Sigmoid colon (tissue), 4 donors: ENCODE measurements around the gene PGAP3.

ENCODE experiments used
- EP300 ChIP-seq, 4 donors: sonication (generic); formaldehyde crosslinking; IDR thresholded peaks; one replicate each; pipeline ENCODE4 v1.6.1; 2017; ENCODE audit warnings: antibody characterized with exemption in 4 of 4
- POLR2AphosphoS5 ChIP-seq, 4 donors: sonication (generic); formaldehyde crosslinking; IDR thresholded peaks; one replicate each; pipeline ENCODE4 v1.6.1; 2017; ENCODE audit warnings: antibody characterized with exemption in 4 of 4
- TF ChIP-seq, protein P1 (sequence below), 4 experiments: fragments of 450-650 bp in 3 of 4; fragments of 200-600 bp in 1 of 4; IDR thresholded peaks; one replicate each; pipeline ENCODE4 v1.5.1; 2016 to 2019; ENCODE audit warnings: antibody characterized with exemption in 4 of 4, mild to moderate bottlenecking in 3 of 4, moderate library complexity in 2 of 4

GRCh38 chr17:39715375-39716072 lies 27.7 kb upstream of the PGAP3 start:
- TF ChIP-seq EP300 (IDR thresholded peaks at IDR 0.05) (no peak), POLR2AphosphoS5 (IDR thresholded peaks at IDR 0.05) (no peak)
- TF ChIP-seq, protein P1, sequence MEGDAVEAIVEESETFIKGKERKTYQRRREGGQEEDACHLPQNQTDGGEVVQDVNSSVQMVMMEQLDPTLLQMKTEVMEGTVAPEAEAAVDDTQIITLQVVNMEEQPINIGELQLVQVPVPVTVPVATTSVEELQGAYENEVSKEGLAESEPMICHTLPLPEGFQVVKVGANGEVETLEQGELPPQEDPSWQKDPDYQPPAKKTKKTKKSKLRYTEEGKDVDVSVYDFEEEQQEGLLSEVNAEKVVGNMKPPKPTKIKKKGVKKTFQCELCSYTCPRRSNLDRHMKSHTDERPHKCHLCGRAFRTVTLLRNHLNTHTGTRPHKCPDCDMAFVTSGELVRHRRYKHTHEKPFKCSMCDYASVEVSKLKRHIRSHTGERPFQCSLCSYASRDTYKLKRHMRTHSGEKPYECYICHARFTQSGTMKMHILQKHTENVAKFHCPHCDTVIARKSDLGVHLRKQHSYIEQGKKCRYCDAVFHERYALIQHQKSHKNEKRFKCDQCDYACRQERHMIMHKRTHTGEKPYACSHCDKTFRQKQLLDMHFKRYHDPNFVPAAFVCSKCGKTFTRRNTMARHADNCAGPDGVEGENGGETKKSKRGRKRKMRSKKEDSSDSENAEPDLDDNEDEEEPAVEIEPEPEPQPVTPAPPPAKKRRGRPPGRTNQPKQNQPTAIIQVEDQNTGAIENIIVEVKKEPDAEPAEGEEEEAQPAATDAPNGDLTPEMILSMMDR (IDR thresholded peaks at IDR 0.05): no peak
